ENCODE measurements around the gene TSNAX.

TSNAX gene

GRCh38 chr1:231550448-231550781 is 21.9 kb downstream of the TSNAX start:
- TF ChIP-seq SIN3A (IDR thresholded peaks at IDR 0.05; ENCODE audit: borderline replicate concordance, insufficient read depth, low read length) (no peak), TAF1 (IDR thresholded peaks at IDR 0.05; ENCODE audit: borderline replicate concordance, insufficient read depth, low read length) (no peak), POLR2AphosphoS5 (IDR thresholded peaks at IDR 0.05; ENCODE audit: low read depth, low read length) (no peak), REST (IDR thresholded peaks at IDR 0.05; ENCODE audit: insufficient read depth in 1 of 2, low read depth in 2 of 2, low read length in 2 of 2) (no peak), FOXP2 (optimal IDR thresholded peaks at IDR 0.05; ENCODE audit: borderline replicate concordance, extremely low read depth, extremely low read length, insufficient read depth) (no peak)

- TF ChIP-seq TAF1 (IDR thresholded peaks at IDR 0.05; ENCODE audit: borderline replicate concordance, insufficient read depth, low read length) (no peak), FOXP2 (optimal IDR thresholded peaks at IDR 0.05; ENCODE audit: borderline replicate concordance, extremely low read depth, extremely low read length, insufficient read depth) (no peak), POLR2AphosphoS5 (IDR thresholded peaks at IDR 0.05; ENCODE audit: low read depth, low read length) (no peak), REST (IDR thresholded peaks at IDR 0.05; ENCODE audit: insufficient read depth in 1 of 2, low read depth in 2 of 2, low read length in 2 of 2) (no peak), SIN3A (IDR thresholded peaks at IDR 0.05; ENCODE audit: borderline replicate concordance, insufficient read depth, low read length) (no peak)
Measured at GRCh38 chr1:231553320-231553719, 24.9 kb downstream of the TSNAX start.

- TF ChIP-seq TAF1 (IDR thresholded peaks at IDR 0.05; ENCODE audit: borderline replicate concordance, insufficient read depth, low read length) (no peak), POLR2AphosphoS5 (IDR thresholded peaks at IDR 0.05; ENCODE audit: low read depth, low read length) (no peak), SIN3A (IDR thresholded peaks at IDR 0.05; ENCODE audit: borderline replicate concordance, insufficient read depth, low read length) (no peak), FOXP2 (optimal IDR thresholded peaks at IDR 0.05; ENCODE audit: borderline replicate concordance, extremely low read depth, extremely low read length, insufficient read depth) (no peak), REST (IDR thresholded peaks at IDR 0.05; ENCODE audit: insufficient read depth in 1 of 2, low read depth in 2 of 2, low read length in 2 of 2) (no peak)
Measured at GRCh38 chr1:231554969-231555368, 26.5 kb downstream of the TSNAX start.

- TF ChIP-seq POLR2AphosphoS5 (IDR thresholded peaks at IDR 0.05; ENCODE audit: low read depth, low read length) (no peak), FOXP2 (optimal IDR thresholded peaks at IDR 0.05; ENCODE audit: borderline replicate concordance, extremely low read depth, extremely low read length, insufficient read depth) (no peak), REST (IDR thresholded peaks at IDR 0.05; ENCODE audit: insufficient read depth in 1 of 2, low read depth in 2 of 2, low read length in 2 of 2) (no peak), SIN3A (IDR thresholded peaks at IDR 0.05; ENCODE audit: borderline replicate concordance, insufficient read depth, low read length) (no peak), TAF1 (IDR thresholded peaks at IDR 0.05; ENCODE audit: borderline replicate concordance, insufficient read depth, low read length) (no peak)
Measured at GRCh38 chr1:231557411-231557810, 28.9 kb downstream of the TSNAX start.

Data from PFSK-1 (cell line).